HG03097 (cell line): Measurements from ENCODE around the gene B3GALT5.
"Not testable (repeated sequence)": the region's sequence is repeated elsewhere in the genome, so short reads cannot be mapped to it uniquely, and the experiment has no call there.

Experiments
- ATAC-seq: cut with Tn5 transposase; IDR thresholded peaks from one replicate; pipeline ENCODE4 v1.9.1; 2021; ENCODE audit not compliant: unreplicated experiment, low FRiP score

B3GALT5 gene

GRCh38 chr21:39686646-39687468 is 74.1 kb downstream of the B3GALT5 start:
- ATAC-seq, result no peak

- ATAC-seq, result no peak
Observed at GRCh38 chr21:39688010-39688409, 75.3 kb downstream of the B3GALT5 start.

GRCh38 chr21:39689860-39690259 is 77.1 kb downstream of the B3GALT5 start:
- ATAC-seq, result not testable (repeated sequence)

- no peak for ATAC-seq
Observed at GRCh38 chr21:39690454-39690853, 77.7 kb downstream of the B3GALT5 start.

GRCh38 chr21:39694750-39695149 is 82.0 kb downstream of the B3GALT5 start:
- no peak for ATAC-seq

- ATAC-seq, result no peak
Observed at GRCh38 chr21:39696196-39696595, 83.5 kb downstream of the B3GALT5 start.

- ATAC-seq, result no peak
Observed at GRCh38 chr21:39696618-39697017, 83.9 kb downstream of the B3GALT5 start.

- ATAC-seq, result no peak
Observed at GRCh38 chr21:39700318-39700717, 87.6 kb downstream of the B3GALT5 start.

- ATAC-seq, result no peak
Observed at GRCh38 chr21:39703578-39703977, 90.8 kb downstream of the B3GALT5 start.

GRCh38 chr21:39705849-39706248 is 93.1 kb downstream of the B3GALT5 start:
- ATAC-seq, result no peak

- no peak for ATAC-seq
Observed at GRCh38 chr21:39707316-39707715, 94.6 kb downstream of the B3GALT5 start.

- ATAC-seq, result no peak
Observed at GRCh38 chr21:39710866-39711265, 98.1 kb downstream of the B3GALT5 start.

- ATAC-seq, result no peak
Observed at GRCh38 chr21:39712273-39712672, 99.5 kb downstream of the B3GALT5 start.

- ATAC-seq, result no peak
Observed at GRCh38 chr21:39712976-39713375, 100.2 kb downstream of the B3GALT5 start.

- ATAC-seq, result no peak
Observed at GRCh38 chr21:39713905-39714304, 101.2 kb downstream of the B3GALT5 start.

GRCh38 chr21:39714331-39714730 is 101.6 kb downstream of the B3GALT5 start:
- ATAC-seq, result no peak

- ATAC-seq, result no peak
Observed at GRCh38 chr21:39715804-39716397, 103.2 kb downstream of the B3GALT5 start.

- ATAC-seq, result no peak
Observed at GRCh38 chr21:39720126-39720778, 107.5 kb downstream of the B3GALT5 start.

- no peak for ATAC-seq
Observed at GRCh38 chr21:39721885-39722284, 109.1 kb downstream of the B3GALT5 start.
